HG03460 (cell line): ENCODE data around the gene MICAL2.

Source experiments
- ATAC-seq: cut with Tn5 transposase; IDR thresholded peaks from one replicate; pipeline ENCODE4 v1.9.1; 2021; ENCODE audit not compliant: unreplicated experiment

The MICAL2 gene

GRCh38 chr11:12185914-12186313, 75.5 kb downstream of the MICAL2 start:
- ATAC-seq: no peak

- ATAC-seq: no peak
These were observed 76.3 kb downstream of the MICAL2 start for GRCh38 chr11:12186701-12187100.

GRCh38 chr11:12187399-12187798, 77.0 kb downstream of the MICAL2 start:
- no peak for ATAC-seq

GRCh38 chr11:12188548-12189317, 78.3 kb downstream of the MICAL2 start:
- peak; percentile 86 for ATAC-seq

GRCh38 chr11:12189543-12190235, 79.3 kb downstream of the MICAL2 start:
- no peak for ATAC-seq

- ATAC-seq: no peak
These were observed 80.1 kb downstream of the MICAL2 start for GRCh38 chr11:12190511-12190910.

GRCh38 chr11:12192794-12193514, 82.6 kb downstream of the MICAL2 start:
- ATAC-seq: no peak

- no peak for ATAC-seq
These were observed 83.3 kb downstream of the MICAL2 start for GRCh38 chr11:12193515-12194336.

GRCh38 chr11:12195768-12196167, 85.4 kb downstream of the MICAL2 start:
- ATAC-seq: peak; percentile 92

- no peak for ATAC-seq
These were observed 85.9 kb downstream of the MICAL2 start for GRCh38 chr11:12196308-12196707.

GRCh38 chr11:12196872-12197271, 86.5 kb downstream of the MICAL2 start:
- ATAC-seq: no peak

- no peak for ATAC-seq
These were observed 88.1 kb downstream of the MICAL2 start for GRCh38 chr11:12198251-12199222.

- no peak for ATAC-seq
These were observed 89.0 kb downstream of the MICAL2 start for GRCh38 chr11:12199231-12199948.

GRCh38 chr11:12200279-12200990, 90.0 kb downstream of the MICAL2 start:
- ATAC-seq: no peak

GRCh38 chr11:12200991-12201985, 90.9 kb downstream of the MICAL2 start:
- no peak for ATAC-seq

GRCh38 chr11:12202661-12203310, 92.4 kb downstream of the MICAL2 start:
- no peak for ATAC-seq

GRCh38 chr11:12204506-12204905, 94.1 kb downstream of the MICAL2 start:
- no peak for ATAC-seq
